CD4-positive, alpha-beta T cell (primary cell): ENCODE results near the gene NTM. TPM values are rescaled to one million over a fixed set of nuclear protein-coding genes. Genes with fewer than 3 reads are reported as not detected.

Experiments used
- ATAC-seq: fragments of 200-7000 bp; cut with Tn5 transposase; one replicate; pipeline ENCODE4 v1.10.0; 2022; ENCODE audit warnings: mild to moderate bottlenecking; ENCODE audit not compliant: poor library complexity
- CTCF ChIA-PET: fragments of 350-600 bp; sonication (Branson Sonifier 250); formaldehyde crosslinking; loops from one replicate; lab custom pipeline; 2021; ENCODE audit warnings: antibody characterized with exemption, inconsistent platforms; lab: Charles Lee
- POLR2A ChIA-PET: fragments of 350-600 bp; sonication (Branson Sonifier 250); formaldehyde crosslinking; loops from one replicate; lab custom pipeline; 2021; ENCODE audit warnings: antibody characterized with exemption, inconsistent platforms; lab: Charles Lee
- DNase-seq, 14 experiments: peaks; one replicate each; pipeline ENCODE4 v3.0.0-alpha.2; 2013 to 2020; ENCODE audit warnings: mixed read lengths in 2 of 14
- H3K27ac ChIP-seq, 2 donors: one replicate each; pipeline versions ENCODE4 v1.5.1 to v1.7.0; 2013; ENCODE audit warnings: low read length in 2 of 2, low read depth in 1 of 2, mild to moderate bottlenecking in 1 of 2
- H3K27me3 ChIP-seq, 2 experiments: 1 replicate in 1 of 2; 2 replicates in 1 of 2; pipeline versions ENCODE4 v1.6.1 to v1.7.0; 2013; ENCODE audit warnings: low read length in 2 of 2, control low read depth in 1 of 2, mild to moderate bottlenecking in 1 of 2, moderate library complexity in 1 of 2; ENCODE audit not compliant: insufficient read depth in 2 of 2, control insufficient read depth in 1 of 2
- H3K36me3 ChIP-seq: one replicate; pipeline ENCODE4 v1.6.1; 2013; ENCODE audit warnings: low read length, control low read depth; ENCODE audit not compliant: insufficient read depth
- H3K4me1 ChIP-seq: one replicate; pipeline ENCODE4 v1.6.1; 2013; ENCODE audit warnings: low read length, control low read depth; ENCODE audit not compliant: insufficient read depth
- H3K4me3 ChIP-seq: one replicate; pipeline ENCODE4 v1.5.1; 2013; ENCODE audit warnings: mild to moderate bottlenecking, low read length, moderate library complexity
- H3K9me3 ChIP-seq, 2 experiments: 1 replicate in 1 of 2; 2 replicates in 1 of 2; pipeline versions ENCODE4 v1.6.1 to v1.7.0; 2013; ENCODE audit warnings: low read length in 2 of 2, mild to moderate bottlenecking in 2 of 2, control low read depth in 1 of 2, moderate library complexity in 1 of 2; ENCODE audit not compliant: control insufficient read depth in 1 of 2, insufficient read depth in 1 of 2
- H3K27ac Mint-ChIP-seq: one replicate; pipeline ENCODE4 v1.8.0; 2020; ENCODE audit warnings: mixed read lengths
- H3K27me3 Mint-ChIP-seq: one replicate; pipeline ENCODE4 v1.8.0; 2021; ENCODE audit warnings: mixed read lengths
- H3K36me3 Mint-ChIP-seq: one replicate; pipeline ENCODE4 v1.8.0; 2021; ENCODE audit warnings: low read depth, mixed read lengths
- H3K4me1 Mint-ChIP-seq: one replicate; pipeline ENCODE4 v1.8.0; 2021; ENCODE audit warnings: low read depth, mixed read lengths
- H3K4me3 Mint-ChIP-seq: one replicate; pipeline ENCODE4 v1.8.0; 2020; ENCODE audit warnings: mild to moderate bottlenecking, mixed read lengths
- H3K9me3 Mint-ChIP-seq: one replicate; pipeline ENCODE4 v1.8.0; 2020; ENCODE audit warnings: mixed read lengths
- intact Hi-C, 2 experiments: fragments of 100-400 bp; cut with DNase I in 1 of 2; cut with micrococcal nuclease in 1 of 2; formaldehyde crosslinking; loops; one replicate each; pipeline versions ENCODE4 v1.15.1 to v1.9.0; 2023 to 2025; cut with DNase I, micrococcal nuclease
- total RNA-seq, 174 experiments: library from RNA in 2 of 174; stranded (reverse) in 2 of 174; gene quantifications; one replicate each; pipeline ENCODE4 v1.2.3 and lab custom pipeline; 2021 to 2026
- TF ChIP-seq, protein P1 (sequence below): fragments of 200-600 bp; IDR thresholded peaks from one replicate; pipeline ENCODE4 v1.8.0; 2022; ENCODE audit warnings: antibody characterized with exemption, mild to moderate bottlenecking

Gene NTM
- total RNA-seq, 2 experiments from 2014 or later, result not detected

DNA sequence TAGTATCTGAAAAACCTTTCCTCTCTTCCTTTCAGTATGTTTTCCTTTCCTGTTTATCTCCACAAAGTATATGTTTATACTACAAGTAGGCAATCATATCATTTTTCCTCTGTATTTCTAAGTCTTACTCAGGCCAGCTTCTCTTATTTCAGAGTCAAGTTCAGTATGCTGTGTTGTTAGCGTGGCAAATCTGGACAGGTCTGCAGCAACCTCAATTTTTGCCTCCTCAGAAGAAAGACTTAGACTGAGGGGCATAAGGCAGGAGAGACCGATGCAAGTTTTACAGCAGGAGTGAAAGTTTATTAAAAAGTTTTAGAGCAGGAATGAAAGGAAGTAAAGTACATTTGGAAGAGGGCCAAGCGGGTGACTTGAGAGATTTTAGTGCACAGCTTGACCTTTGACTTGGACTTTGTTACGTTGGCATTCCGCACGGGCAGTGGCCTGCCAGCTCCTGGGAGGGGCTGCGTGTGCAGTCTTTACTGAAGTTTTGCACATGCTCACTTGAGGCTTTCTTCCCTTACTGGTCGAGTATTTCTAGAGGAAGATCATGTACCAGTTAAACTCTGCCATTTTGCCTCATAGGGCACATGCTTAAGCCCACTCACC lies 343.2 kb downstream of the NTM start:
- CTCF ChIA-PET, result no interaction called here

DNA sequence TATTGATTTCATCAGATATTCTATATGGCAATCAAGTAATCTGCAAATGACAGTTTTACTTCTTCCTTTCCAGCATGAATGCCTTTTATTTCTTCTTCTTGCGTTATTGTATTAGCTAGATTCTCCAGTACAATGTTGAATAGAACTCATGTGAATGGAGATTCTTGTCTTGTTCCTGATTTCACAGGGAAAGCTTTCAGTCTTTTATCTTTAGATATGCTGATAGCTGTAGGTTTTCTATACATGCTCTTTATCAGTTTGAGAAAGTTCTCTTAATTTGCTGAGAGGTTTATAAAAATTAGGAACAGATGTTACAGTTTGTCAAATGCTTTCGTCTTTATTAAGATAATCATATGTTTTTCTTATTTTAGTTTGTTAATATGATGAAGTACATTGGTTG lies 347.2 kb downstream of the NTM start:
- no peaks in the 10 kb centered on the region for H3K27me3 ChIP-seq
- Mint-ChIP-seq H3K4me1 (no peaks in the 10 kb centered on the region), H3K27me3 (no peaks in the 10 kb centered on the region), H3K36me3 (no peaks in the 10 kb centered on the region), H3K4me3 (no peak overlapping the region), H3K9me3 (peaks cover 4% of the 10 kb centered on the region), H3K27ac (no peak overlapping the region)
- no peak overlapping the region for H3K4me3 ChIP-seq
- no peaks in the 10 kb centered on the region for H3K4me1 ChIP-seq
- ChIA-PET CTCF (no interaction called here), POLR2A (no interaction called here)
- H3K27ac ChIP-seq, result no peak overlapping the region
- no peak for ATAC-seq
- no peaks in the 10 kb centered on the region for H3K36me3 ChIP-seq
- TF ChIP-seq, protein P1, sequence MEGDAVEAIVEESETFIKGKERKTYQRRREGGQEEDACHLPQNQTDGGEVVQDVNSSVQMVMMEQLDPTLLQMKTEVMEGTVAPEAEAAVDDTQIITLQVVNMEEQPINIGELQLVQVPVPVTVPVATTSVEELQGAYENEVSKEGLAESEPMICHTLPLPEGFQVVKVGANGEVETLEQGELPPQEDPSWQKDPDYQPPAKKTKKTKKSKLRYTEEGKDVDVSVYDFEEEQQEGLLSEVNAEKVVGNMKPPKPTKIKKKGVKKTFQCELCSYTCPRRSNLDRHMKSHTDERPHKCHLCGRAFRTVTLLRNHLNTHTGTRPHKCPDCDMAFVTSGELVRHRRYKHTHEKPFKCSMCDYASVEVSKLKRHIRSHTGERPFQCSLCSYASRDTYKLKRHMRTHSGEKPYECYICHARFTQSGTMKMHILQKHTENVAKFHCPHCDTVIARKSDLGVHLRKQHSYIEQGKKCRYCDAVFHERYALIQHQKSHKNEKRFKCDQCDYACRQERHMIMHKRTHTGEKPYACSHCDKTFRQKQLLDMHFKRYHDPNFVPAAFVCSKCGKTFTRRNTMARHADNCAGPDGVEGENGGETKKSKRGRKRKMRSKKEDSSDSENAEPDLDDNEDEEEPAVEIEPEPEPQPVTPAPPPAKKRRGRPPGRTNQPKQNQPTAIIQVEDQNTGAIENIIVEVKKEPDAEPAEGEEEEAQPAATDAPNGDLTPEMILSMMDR, result no peak
- DNase-seq, result no peak
- intact Hi-C loops, result no loop called here
- peaks cover 0 to 4% of the 10 kb centered on the region in 2 experiments for H3K9me3 ChIP-seq

More for the DNA sequence above, 343.2 kb downstream of the NTM start:
- intact Hi-C loops, result no loop called here
- POLR2A ChIA-PET, result no interaction called here
- ATAC-seq, result no peak
- H3K4me3 ChIP-seq, result no peak overlapping the region
- no peak overlapping the region for H3K27ac ChIP-seq
- peaks cover 0 to 4% of the 10 kb centered on the region in 2 experiments for H3K9me3 ChIP-seq
- H3K27me3 ChIP-seq, result no peaks in the 10 kb centered on the region
- H3K36me3 Mint-ChIP-seq, result no peaks in the 10 kb centered on the region
- no peaks in the 10 kb centered on the region for H3K4me1 ChIP-seq
- no peaks in the 10 kb centered on the region for H3K4me1 Mint-ChIP-seq
- peaks cover 2% of the 10 kb centered on the region for H3K9me3 Mint-ChIP-seq
- H3K4me3 Mint-ChIP-seq, result no peak overlapping the region
- no peaks in the 10 kb centered on the region for H3K36me3 ChIP-seq
- TF ChIP-seq, protein P1, result no peak
- H3K27me3 Mint-ChIP-seq, result no peaks in the 10 kb centered on the region
- no peak overlapping the region for H3K27ac Mint-ChIP-seq
- no peak for DNase-seq

DNA sequence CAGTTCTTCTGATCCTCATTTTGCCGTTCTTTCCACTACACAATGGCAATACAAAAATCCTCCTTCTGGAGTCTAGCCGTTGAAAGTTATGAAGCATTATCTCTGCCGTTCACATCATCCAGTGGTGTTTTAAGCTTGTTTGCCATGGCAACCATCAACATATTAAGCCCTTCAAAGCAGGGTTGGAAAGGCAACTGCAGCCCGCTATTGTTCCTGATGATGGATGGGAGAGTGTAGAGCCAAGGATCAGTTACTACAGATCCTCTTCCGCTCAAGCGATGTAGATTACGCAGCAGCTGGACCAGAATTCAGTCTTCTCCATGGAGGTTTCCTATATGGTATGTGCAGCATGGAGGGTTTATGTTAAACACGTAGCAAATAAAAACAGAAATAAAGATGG lies 352.7 kb downstream of the NTM start:
- no peak overlapping the region for H3K27ac ChIP-seq
- Mint-ChIP-seq H3K36me3 (no peaks in the 10 kb centered on the region), H3K27ac (no peak overlapping the region), H3K4me3 (no peak overlapping the region), H3K27me3 (no peaks in the 10 kb centered on the region), H3K4me1 (no peaks in the 10 kb centered on the region), H3K9me3 (peaks cover 2% of the 10 kb centered on the region)
- intact Hi-C loops, result no loop called here
- H3K27me3 ChIP-seq, result no peaks in the 10 kb centered on the region
- no peaks in the 10 kb centered on the region for H3K4me1 ChIP-seq
- ChIA-PET CTCF (no interaction called here), POLR2A (no interaction called here)
- no peak overlapping the region for H3K4me3 ChIP-seq
- DNase-seq (no peak), ATAC-seq (no peak)
- H3K9me3 ChIP-seq, result peaks cover 0 to 4% of the 10 kb centered on the region in 2 experiments
- H3K36me3 ChIP-seq, result no peaks in the 10 kb centered on the region
- TF ChIP-seq, protein P1, result no peak
